SK-N-SH treated with all-trans-retinoic acid at 6 μM for 48 hours (cell line): ENCODE data around the gene TXNDC12.

ENCODE experiments used
- ARNTL ChIP-seq: fragments of 450-650 bp; formaldehyde crosslinking; IDR thresholded peaks from 2 replicates; pipeline ENCODE4 v1.5.0; 2020; ENCODE audit warnings: low read depth, mild to moderate bottlenecking, moderate library complexity, borderline replicate concordance
- BACH2 ChIP-seq: fragments of 250-450 bp; sonication (Bioruptor Pico); IDR thresholded peaks from 2 replicates; pipeline ENCODE4 v1.9.0; 2021; ENCODE audit warnings: mild to moderate bottlenecking, borderline replicate concordance
- CREB5 ChIP-seq: fragments of 250-450 bp; sonication (Bioruptor Pico); IDR thresholded peaks from 2 replicates; pipeline ENCODE4 v1.5.1; 2020; ENCODE audit warnings: low read depth, mild to moderate bottlenecking, moderate library complexity
- ESRRG ChIP-seq: fragments of 250-450 bp; sonication (Bioruptor Pico); IDR thresholded peaks from 2 replicates; pipeline ENCODE4 v1.6.1; 2021; ENCODE audit warnings: mild to moderate bottlenecking
- PATZ1 ChIP-seq: fragments of 250-450 bp; sonication (Bioruptor Pico); IDR thresholded peaks from 2 replicates; pipeline ENCODE4 v1.8.0; 2020; ENCODE audit warnings: mild to moderate bottlenecking, moderate library complexity, borderline replicate concordance
- RARB ChIP-seq: fragments of 250-450 bp; sonication (Bioruptor Pico); IDR thresholded peaks from 2 replicates; pipeline ENCODE4 v1.8.0; 2021; ENCODE audit warnings: mild to moderate bottlenecking, moderate library complexity
- TOX ChIP-seq: fragments of 250-450 bp; sonication (Bioruptor Pico); IDR thresholded peaks from 2 replicates; pipeline ENCODE4 v1.8.0; 2021; ENCODE audit warnings: mild to moderate bottlenecking, moderate library complexity, borderline replicate concordance
- ZFP3 ChIP-seq: fragments of 250-450 bp; sonication (Bioruptor Pico); IDR thresholded peaks from 2 replicates; pipeline ENCODE4 v1.5.0; 2020; ENCODE audit warnings: mild to moderate bottlenecking, moderate library complexity
- ZNF8 ChIP-seq: fragments of 450-650 bp; formaldehyde crosslinking; IDR thresholded peaks from 2 replicates; pipeline ENCODE4 v1.5.0; 2020; ENCODE audit warnings: mild to moderate bottlenecking, moderate library complexity

- no peak for TF ChIP-seq PATZ1 (CRISPR knock-in tag)
- TF ChIP-seq CREB5 (CRISPR knock-in tag) = no peak
- TF ChIP-seq RARB (CRISPR knock-in tag) = no peak
- no peak for TF ChIP-seq ESRRG
- no peak for TF ChIP-seq ZFP3 (CRISPR knock-in tag)
- no peak for TF ChIP-seq BACH2 (CRISPR knock-in tag)
- no peak for TF ChIP-seq ZNF8 (CRISPR knock-in tag)
- TF ChIP-seq ARNTL (CRISPR knock-in tag) = no peak
- no peak for TF ChIP-seq TOX (CRISPR knock-in tag)
These were observed 78.0 kb downstream of the TXNDC12 start for GRCh38 chr1:51976846-51977602.
